Lung (tissue), 12 donors: ENCODE data around the gene ARHGEF38. TPM values are rescaled to one million over a fixed set of nuclear protein-coding genes. Genes with fewer than 3 reads are reported as not detected.

Source experiments
- ATAC-seq: fragments of 200-7000 bp; cut with Tn5 transposase; one replicate; pipeline ENCODE4 v1.9.1; 2020; ENCODE audit warnings: moderate number of reproducible peaks; ENCODE audit not compliant: insufficient read depth, low FRiP score
- DNase-seq, 3 donors: peaks; one replicate each; pipeline ENCODE4 v3.0.0-alpha.2; 2013 to 2017
- H3K27ac ChIP-seq, 2 donors: one replicate each; pipeline ENCODE4 v1.5.1; 2013; ENCODE audit warnings: mild to moderate bottlenecking in 2 of 2, moderate library complexity in 2 of 2, control low read depth in 1 of 2, inconsistent platforms in 1 of 2, low read depth in 1 of 2, low read length in 1 of 2
- H3K27me3 ChIP-seq, 3 donors: one replicate each; pipeline ENCODE4 v1.5.1; 2013; ENCODE audit warnings: low read length in 2 of 3; ENCODE audit not compliant: control insufficient read depth in 3 of 3, insufficient read depth in 3 of 3
- H3K36me3 ChIP-seq, 4 donors: one replicate each; pipeline ENCODE4 v1.5.1; 2013; ENCODE audit warnings: low read length in 4 of 4, mild to moderate bottlenecking in 1 of 4, moderate library complexity in 1 of 4; ENCODE audit not compliant: control insufficient read depth in 4 of 4, insufficient read depth in 4 of 4
- H3K4me1 ChIP-seq, 5 donors: one replicate each; pipeline ENCODE4 v1.5.1; 2013; ENCODE audit warnings: low read length in 5 of 5, mild to moderate bottlenecking in 2 of 5, moderate library complexity in 1 of 5; ENCODE audit not compliant: control insufficient read depth in 5 of 5, insufficient read depth in 5 of 5
- H3K4me3 ChIP-seq: one replicate; pipeline ENCODE4 v1.5.1; 2013; ENCODE audit warnings: mild to moderate bottlenecking, control low read depth, moderate library complexity
- H3K9ac ChIP-seq, 2 donors: one replicate each; pipeline ENCODE4 v1.5.1; 2013; ENCODE audit warnings: low read length in 2 of 2, control low read depth in 1 of 2; ENCODE audit not compliant: insufficient read depth in 1 of 2
- H3K9me3 ChIP-seq, 4 donors: one replicate each; pipeline ENCODE4 v1.5.1; 2013; ENCODE audit warnings: low read length in 3 of 4, mild to moderate bottlenecking in 1 of 4, moderate library complexity in 1 of 4; ENCODE audit not compliant: control insufficient read depth in 4 of 4, insufficient read depth in 3 of 4
- CTCF ChIP-seq: IDR thresholded peaks from 2 replicates; pipeline ENCODE4 v1.5.1; 2012; ENCODE audit warnings: mild to moderate bottlenecking; ENCODE audit errors: control extremely low read depth, extremely low read depth
- WGBS, 2 donors: extraction: QIAGEN DNeasy Blood & Tissue Kit; methylation state at CpG; one replicate each; pipeline ENCODE4 v1.1.7; 2013; 5-methylcytosine and 5-hydroxymethylcytosine counted together
- polyA plus RNA-seq, 2 donors: library from polyadenylated mRNA; stranded (reverse); fragments of 200-250 nt; gene quantifications; one replicate each; pipeline ENCODE4 v1.2.1, GENCODE V29; 2013
- total RNA-seq, 2 donors: library from RNA; depleted of rRNA in 1 of 2; stranded (reverse); fragments of >200 nt in 1 of 2; gene quantifications; one replicate each; pipeline ENCODE4 v1.2.1, GENCODE V29; 2014 to 2021
- donor health status: control.
- donor health status: control.
- donor health status: Bipolar disorder and iron deficiency.
- donor health status: healthy.
- donor health status: DM: yes; HTN: yes; CAD: no.

Gene ARHGEF38
- total and polyA plus RNA-seq, 4 donors, result 2.0 to 55.0 (median 14.8) TPM

- H3K36me3 ChIP-seq, result no peaks in the 10 kb centered on the region
- H3K4me1 ChIP-seq, result peaks cover 0 to 10% (median 0%) of the 10 kb centered on the region in 5 donors
- no peak overlapping the region for H3K4me3 ChIP-seq
- H3K27ac ChIP-seq, result peak overlapping the region in 1 of 2 donors; percentile 71
- ATAC-seq, result no peak
- DNase-seq, result no peak
- H3K9ac ChIP-seq, result no peak overlapping the region
- TF ChIP-seq CTCF, result no peak
- WGBS, 2 donors, result 38 to 51% methylated on average over 4 of the region's 4 CpGs
- H3K9me3 ChIP-seq, result no peaks in the 10 kb centered on the region
- H3K27me3 ChIP-seq, result no peaks in the 10 kb centered on the region
Measured at GRCh38 chr4:105624530-105624929, 72.1 kb downstream of the ARHGEF38 start.

GRCh38 chr4:105625214-105625613 lies 72.8 kb downstream of the ARHGEF38 start:
- no peaks in the 10 kb centered on the region for H3K27me3 ChIP-seq
- WGBS, 2 donors, result 89 to 97% methylated on average over 1 of the region's 1 CpG
- no peaks in the 10 kb centered on the region for H3K36me3 ChIP-seq
- ATAC-seq (no peak), DNase-seq (no peak)
- H3K9ac ChIP-seq, result no peak overlapping the region
- no peak overlapping the region for H3K27ac ChIP-seq
- no peak overlapping the region for H3K4me3 ChIP-seq
- TF ChIP-seq CTCF, result no peak
- H3K4me1 ChIP-seq, result peaks cover 0 to 10% (median 0%) of the 10 kb centered on the region in 5 donors
- H3K9me3 ChIP-seq, result no peaks in the 10 kb centered on the region

- no peak overlapping the region for H3K9ac ChIP-seq
- WGBS, 2 donors, result 73 to 82% methylated on average over 2 of the region's 2 CpGs
- no peak overlapping the region for H3K4me3 ChIP-seq
- H3K27ac ChIP-seq, result no peak overlapping the region
- no peaks in the 10 kb centered on the region for H3K9me3 ChIP-seq
- TF ChIP-seq CTCF, result no peak
- no peaks in the 10 kb centered on the region for H3K36me3 ChIP-seq
- no peak for ATAC-seq
- no peak for DNase-seq
- H3K27me3 ChIP-seq, result no peaks in the 10 kb centered on the region
- H3K4me1 ChIP-seq, result peaks cover 0 to 10% (median 0%) of the 10 kb centered on the region in 5 donors
Measured at GRCh38 chr4:105626846-105627245, 74.4 kb downstream of the ARHGEF38 start.

GRCh38 chr4:105627620-105628019 lies 75.2 kb downstream of the ARHGEF38 start:
- H3K9me3 ChIP-seq, result no peaks in the 10 kb centered on the region
- WGBS, 2 donors, result 83 to 92% methylated on average over 3 of the region's 3 CpGs
- H3K4me1 ChIP-seq, result peaks cover 0 to 10% (median 0%) of the 10 kb centered on the region in 5 donors
- no peaks in the 10 kb centered on the region for H3K27me3 ChIP-seq
- DNase-seq (peak in 2 of 3 donors; percentile 58 to 59), ATAC-seq (no peak)
- H3K4me3 ChIP-seq, result no peak overlapping the region
- no peak for TF ChIP-seq CTCF
- no peaks in the 10 kb centered on the region for H3K36me3 ChIP-seq
- H3K27ac ChIP-seq, result no peak overlapping the region
- H3K9ac ChIP-seq, result no peak overlapping the region
